GM18505 (cell line): ENCODE measurements around the gene SFXN2.
"Not testable (repeated sequence)": the region's sequence is repeated elsewhere in the genome, so short reads cannot be mapped to it uniquely, and the experiment has no call there.

Experiments
- ATAC-seq: cut with Tn5 transposase; IDR thresholded peaks from one replicate; pipeline ENCODE4 v1.9.1; 2021; ENCODE audit not compliant: unreplicated experiment
- POLR2A ChIP-seq: IDR thresholded peaks from 4 replicates; pipeline ENCODE4 v1.6.1; 2011; ENCODE audit warnings: borderline replicate concordance; ENCODE audit not compliant: insufficient read depth, insufficient read length; ENCODE audit errors: extremely low read depth

SFXN2 gene

GRCh38 chr10:102721954-102722353 lies 7.5 kb downstream of the SFXN2 start:
- ATAC-seq: no peak
- TF ChIP-seq POLR2A: no peak

GRCh38 chr10:102723989-102724388 lies 9.6 kb downstream of the SFXN2 start:
- no peak for ATAC-seq
- TF ChIP-seq POLR2A: no peak

DNA sequence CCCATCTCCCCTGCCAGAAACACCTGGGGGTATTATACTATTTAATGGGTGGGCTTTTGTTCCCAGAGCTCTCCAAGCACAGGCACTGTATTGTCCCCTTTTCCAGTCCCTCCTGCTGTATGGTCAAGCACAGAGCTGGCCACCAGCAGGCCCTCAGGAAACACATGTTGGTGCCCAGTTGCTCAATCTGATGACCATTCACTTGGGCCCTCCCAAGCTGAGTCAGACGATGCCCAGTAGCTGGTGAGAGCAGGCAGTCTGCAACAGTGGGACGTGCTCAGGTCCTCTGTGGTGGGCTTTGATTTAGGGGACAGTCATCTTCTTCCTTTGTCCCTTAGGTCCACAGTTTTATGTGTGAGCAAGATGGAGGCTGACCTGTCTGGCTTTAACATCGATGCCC lies 11.8 kb downstream of the SFXN2 start:
- TF ChIP-seq POLR2A: no peak
- no peak for ATAC-seq

DNA sequence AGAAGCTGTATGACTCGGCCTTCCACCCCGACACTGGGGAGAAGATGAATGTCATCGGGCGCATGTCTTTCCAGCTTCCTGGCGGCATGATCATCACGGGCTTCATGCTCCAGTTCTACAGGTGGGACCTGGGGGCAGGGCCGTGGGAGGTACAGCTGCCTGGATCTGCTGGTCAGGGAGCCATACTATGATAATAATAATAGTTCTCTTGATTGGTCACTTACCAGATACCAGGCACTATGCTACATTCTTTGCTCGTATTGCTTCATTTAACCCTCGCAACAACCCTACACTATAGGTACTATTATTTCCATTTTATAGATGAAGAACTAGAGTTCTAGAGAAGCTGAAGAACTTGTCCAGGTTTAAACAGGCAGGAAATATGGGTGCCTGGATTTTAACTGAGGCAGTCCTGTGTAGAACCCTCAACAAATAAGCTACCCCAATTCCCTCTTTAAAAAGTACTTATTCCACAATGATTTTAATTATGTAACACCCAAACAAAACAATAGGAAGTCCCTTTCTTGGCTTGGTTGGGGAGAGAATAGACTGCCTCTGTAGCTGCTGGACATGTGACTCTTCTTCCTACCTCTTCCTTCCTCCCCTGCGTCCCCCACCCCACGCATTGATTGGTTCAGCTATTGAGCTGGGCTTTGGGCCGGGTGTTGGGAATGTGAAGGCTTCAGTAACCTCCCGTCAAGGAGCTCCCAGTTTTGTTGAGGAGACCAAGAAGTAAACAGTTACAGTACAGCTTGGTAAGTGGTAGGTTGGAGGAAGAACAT lies 12.8 kb downstream of the SFXN2 start:
- TF ChIP-seq POLR2A: no peak
- ATAC-seq: no peak

GRCh38 chr10:102729029-102730026 lies 14.9 kb downstream of the SFXN2 start:
- no peak for TF ChIP-seq POLR2A

GRCh38 chr10:102731222-102731800 lies 16.9 kb downstream of the SFXN2 start:
- ATAC-seq: no peak
- TF ChIP-seq POLR2A: no peak

More at GRCh38 chr10:102729029-102730026, 14.9 kb downstream of the SFXN2 start:
- ATAC-seq: no peak

DNA sequence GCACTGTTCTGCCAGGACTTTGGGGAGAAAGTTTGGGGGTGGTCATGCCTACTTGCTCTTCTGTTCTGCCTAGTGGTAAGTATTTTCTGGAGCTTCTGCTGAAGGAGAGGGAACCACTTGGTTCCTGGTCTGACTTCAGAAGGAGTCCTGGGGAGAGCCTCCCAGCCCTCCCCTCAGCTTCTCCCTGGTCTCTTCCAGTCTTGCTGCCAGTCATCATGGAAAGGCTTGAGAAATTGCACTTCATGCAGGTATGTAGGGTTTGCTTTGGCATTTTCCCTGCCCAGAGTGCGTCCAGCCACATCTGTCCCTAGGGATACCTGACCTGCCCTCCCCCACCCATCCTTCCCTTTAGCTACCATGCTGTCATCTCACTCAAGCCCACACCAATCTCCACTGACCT lies 18.2 kb downstream of the SFXN2 start:
- no peak for TF ChIP-seq POLR2A
- ATAC-seq: no peak

GRCh38 chr10:102735065-102735562 lies 20.7 kb downstream of the SFXN2 start:
- no peak for TF ChIP-seq POLR2A
- no peak for ATAC-seq

DNA sequence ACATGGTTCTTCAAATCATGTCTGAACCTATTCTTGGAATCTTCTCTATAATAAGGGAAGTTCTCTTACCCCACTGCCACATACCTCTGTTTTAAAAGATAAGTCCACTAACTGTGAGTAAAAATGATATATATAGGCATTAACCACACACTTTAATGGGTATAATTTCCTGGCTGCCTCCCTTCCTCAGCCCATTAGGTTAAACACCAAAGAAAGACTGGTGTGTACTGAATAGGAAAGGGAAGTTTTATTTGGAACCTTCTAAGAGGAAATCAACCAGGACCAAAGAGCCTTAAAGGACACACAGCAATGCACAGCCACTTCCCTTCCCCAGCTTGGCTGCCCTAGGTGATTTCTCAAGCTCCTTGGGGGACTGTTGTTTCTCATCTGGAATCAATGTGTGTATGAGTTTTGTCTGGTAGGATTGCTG lies 24.3 kb downstream of the SFXN2 start:
- ATAC-seq: no peak
- no peak for TF ChIP-seq POLR2A

DNA sequence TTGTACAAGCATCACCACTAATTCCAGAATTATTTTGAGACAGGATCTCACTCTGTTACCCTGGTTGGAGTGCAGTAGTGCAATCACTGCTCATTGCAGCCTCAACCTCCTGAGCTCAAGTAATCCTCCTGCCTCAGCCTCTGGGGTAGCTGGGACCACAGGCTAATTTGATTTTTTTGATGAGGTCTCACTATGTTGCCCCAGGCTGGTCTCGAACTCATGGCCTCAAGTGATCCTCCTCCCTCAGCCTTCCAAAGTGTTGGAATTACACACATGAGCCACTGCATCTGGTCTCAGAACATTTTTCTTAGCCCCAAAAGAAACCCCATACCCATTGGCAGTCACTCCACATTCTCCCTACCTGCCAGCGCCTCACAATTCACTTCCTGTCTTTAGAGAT lies 25.8 kb downstream of the SFXN2 start:
- no peak for ATAC-seq
- TF ChIP-seq POLR2A: no peak

DNA sequence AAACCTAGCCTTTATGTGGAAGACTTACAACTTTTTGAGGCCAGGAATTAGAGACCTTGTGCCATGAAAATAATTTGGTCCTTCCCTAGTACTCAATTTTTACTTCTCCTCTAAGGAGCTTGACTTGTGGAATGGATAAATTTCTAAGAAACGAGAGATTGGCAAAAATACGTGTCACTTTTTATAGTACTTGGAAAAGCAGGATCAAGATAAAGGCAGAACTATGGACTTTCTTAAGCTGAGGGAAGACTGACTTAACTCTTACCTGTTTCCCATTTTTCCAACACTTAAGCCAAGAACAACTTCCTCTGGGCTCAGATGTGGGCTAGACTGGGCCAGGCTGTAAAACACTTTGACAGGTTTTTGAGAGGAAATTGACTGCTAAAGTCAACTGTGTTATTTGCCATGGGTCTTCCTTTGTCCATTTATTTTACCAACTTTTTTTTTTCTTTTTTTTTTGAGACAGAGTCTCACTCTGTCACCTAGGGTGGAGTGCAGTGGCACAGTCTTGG lies 27.3 kb downstream of the SFXN2 start:
- no peak for ATAC-seq
- no peak for TF ChIP-seq POLR2A

- not testable (repeated sequence) for ATAC-seq
These were observed 27.9 kb downstream of the SFXN2 start for GRCh38 chr10:102742313-102742712.

DNA sequence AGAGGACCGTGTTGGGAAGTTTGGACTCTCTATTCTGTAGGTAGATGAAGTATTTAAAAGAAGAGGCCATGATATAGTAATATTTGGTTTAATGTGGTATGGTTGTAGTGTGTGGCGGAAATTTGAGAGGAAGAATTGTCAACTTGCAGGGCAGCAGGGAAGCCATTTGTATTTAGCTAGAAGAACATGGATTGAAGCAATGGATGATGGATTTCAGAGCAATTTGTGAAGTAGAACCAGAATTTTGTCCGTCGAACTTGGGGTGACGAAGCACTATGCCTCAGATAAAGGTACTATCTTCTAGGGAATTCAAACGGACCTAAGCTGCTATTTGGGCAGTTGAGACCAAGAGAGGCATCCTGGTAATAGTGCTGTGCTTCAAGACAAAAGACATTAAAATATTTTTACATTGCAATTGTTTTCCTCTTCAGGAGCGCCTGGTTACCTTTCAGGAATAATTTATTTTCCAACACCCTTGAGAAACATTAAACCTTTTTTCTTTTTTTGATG lies 28.7 kb downstream of the SFXN2 start:
- ATAC-seq: no peak
- no peak for TF ChIP-seq POLR2A
